Daoy (cell line): ENCODE data around the gene PLXNA3. TPM values are rescaled to one million over a fixed set of nuclear protein-coding genes. Genes with fewer than 3 reads are reported as not detected.

Source experiments
- DNase-seq: peaks from one replicate; pipeline ENCODE4 v3.0.0-alpha.2; 2015; ENCODE audit warnings: low read depth
- total RNA-seq: library from RNA; depleted of rRNA; stranded (reverse); fragments of >200 nt; shearing (Covaris generic); gene quantifications from 2 replicates; pipeline ENCODE4 v1.2.3, GENCODE V29; 2014

PLXNA3 gene
- total RNA-seq, 1 experiment from 2014 or later: 1.5 TPM

DNA sequence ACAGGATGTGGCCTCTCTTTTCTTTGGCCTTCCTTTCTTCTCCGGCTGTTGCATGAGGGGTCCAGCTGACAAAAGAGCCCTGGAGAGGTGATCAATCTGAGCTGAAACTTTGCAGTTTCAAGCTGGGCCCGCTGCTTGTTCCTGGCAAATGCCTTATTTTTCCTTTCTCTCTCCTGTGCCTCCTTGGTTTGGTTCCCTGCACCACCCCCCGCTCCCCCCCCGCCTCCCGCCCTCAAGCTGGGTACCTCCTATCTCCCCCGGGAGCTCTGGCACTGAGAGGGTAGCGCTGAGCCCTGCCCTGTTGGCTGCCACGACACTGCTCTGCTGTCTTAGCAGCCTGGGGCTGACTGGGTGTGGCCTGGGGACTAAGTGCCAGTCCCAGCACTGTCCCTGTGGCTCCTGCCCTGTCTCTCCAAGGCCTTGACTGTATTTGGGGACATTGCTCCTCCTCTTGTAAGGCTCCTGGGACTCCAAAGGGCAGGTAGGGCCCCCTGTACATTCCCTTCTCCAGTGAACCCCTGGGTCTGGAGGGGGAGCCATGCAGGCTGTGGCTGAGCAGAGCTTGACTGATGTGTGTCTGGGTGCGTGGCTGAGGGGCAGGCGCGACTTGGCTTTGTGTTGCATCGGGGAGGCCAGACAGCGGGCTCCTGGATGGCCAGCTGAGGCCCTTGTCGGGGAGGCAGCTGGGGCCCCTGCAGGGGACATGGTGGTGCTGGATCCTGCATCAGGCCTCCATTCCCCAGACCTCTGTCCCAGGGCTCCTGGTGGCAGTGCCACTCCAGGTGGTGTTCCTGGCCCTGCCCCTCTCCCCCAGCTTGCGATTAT lies 1.1 kb downstream of the PLXNA3 start:
- peak; percentile 26 for DNase-seq

DNA sequence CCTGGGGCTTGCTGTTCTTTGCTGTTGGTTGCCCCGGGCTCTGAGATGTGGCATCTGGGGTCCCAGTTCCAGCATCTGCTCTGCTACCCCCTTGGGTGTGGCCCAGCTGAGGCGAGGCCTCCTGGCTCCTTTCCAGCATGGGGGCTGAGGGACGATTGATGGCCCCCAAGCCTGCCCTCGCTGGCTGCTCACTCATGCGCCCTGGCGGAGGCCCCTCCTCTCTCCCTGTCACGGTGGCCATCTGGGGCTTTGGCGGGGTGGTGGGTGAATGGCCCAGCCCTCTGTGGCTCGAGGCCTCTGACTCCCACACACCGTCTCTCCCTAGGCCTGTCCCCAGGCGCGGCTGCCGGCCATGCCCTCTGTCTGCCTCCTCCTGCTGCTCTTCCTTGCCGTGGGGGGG lies 1.8 kb downstream of the PLXNA3 start:
- no peak for DNase-seq

- no peak for DNase-seq
Observed at GRCh38 chrX:154460326-154460725, 2.2 kb downstream of the PLXNA3 start.

DNA sequence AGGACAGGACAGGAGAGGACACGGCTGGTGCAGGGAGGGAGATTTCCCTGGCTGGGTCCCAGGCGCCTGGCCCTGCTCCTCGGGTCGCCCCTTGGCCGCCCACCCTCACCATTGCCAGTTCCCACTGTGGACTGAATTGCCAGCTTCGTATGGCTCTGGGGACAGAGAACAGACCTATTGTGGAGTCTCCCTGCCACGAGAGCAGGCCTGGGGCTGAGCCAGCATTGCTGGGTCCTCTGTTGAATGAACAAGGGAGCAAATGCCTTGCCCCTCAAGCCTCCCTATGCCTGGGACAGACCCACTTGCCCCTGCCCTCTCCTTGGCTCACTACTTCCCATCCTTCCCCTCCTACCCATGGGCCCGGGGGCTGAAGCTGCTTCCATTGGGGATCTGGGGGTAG lies 4.3 kb downstream of the PLXNA3 start:
- DNase-seq: no peak

- no peak for DNase-seq
Observed at GRCh38 chrX:154463611-154464220, 5.6 kb downstream of the PLXNA3 start.

DNA sequence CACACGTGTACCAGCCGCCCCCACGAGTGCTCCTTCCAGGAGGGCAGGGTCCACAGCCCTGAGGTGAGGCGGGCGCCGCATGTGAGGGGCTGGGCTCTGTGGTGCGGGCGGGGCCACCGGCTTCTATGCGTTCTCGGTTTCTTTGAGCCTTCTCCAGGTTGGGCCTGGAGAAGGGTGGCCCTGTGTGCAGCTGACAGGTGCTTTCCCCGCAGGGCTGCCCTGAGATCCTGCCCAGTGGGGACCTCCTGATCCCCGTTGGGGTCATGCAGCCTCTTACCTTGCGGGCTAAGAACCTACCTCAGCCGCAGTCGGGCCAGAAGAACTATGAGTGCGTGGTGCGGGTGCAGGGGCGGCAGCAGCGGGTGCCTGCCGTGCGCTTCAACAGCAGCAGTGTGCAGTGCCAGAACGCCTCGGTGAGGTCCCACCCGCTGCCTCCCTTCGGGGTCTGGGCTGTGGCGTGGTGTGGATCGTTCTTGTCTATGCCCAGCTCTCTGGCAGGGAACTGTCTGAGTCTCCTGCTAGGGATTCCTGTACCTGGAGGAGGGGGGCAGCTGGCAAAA lies 6.8 kb downstream of the PLXNA3 start:
- DNase-seq: no peak

DNA sequence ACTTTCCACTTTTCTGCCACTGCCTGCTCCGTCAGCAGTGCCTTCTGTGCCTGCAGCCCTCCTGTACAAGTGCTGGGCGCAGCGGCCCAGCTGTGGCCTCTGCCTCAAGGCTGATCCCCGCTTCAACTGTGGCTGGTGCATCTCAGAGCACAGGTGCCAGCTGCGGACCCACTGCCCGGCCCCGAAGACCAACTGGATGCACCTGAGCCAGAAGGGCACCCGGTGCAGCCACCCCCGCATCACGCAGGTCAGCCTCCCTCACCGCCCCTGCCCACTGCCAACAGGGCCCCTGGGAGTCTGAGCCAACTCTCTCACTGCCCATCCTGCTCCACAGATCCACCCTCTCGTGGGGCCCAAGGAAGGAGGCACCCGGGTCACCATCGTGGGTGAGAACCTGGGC lies 7.5 kb downstream of the PLXNA3 start:
- no peak for DNase-seq

- no peak for DNase-seq
Observed at GRCh38 chrX:154466036-154466435, 8.0 kb downstream of the PLXNA3 start.

DNA sequence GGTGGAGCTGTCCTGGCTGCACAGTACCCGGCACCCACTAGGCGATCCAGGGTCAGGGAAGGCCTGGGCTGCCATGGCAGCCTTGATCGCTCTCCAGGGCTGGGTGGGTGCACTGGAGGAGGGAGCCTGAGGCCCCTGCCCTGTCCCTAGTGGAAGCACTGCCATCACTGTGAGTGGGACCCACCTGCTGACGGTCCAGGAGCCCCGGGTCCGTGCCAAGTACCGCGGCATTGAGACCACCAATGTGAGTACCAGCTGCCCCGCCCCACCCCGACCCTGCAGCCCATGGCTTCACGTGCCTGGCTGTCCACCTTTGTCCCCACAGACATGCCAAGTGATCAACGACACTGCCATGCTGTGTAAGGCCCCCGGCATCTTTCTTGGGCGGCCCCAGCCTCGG lies 8.8 kb downstream of the PLXNA3 start:
- no peak for DNase-seq

GRCh38 chrX:154467556-154467955 lies 9.5 kb downstream of the PLXNA3 start:
- DNase-seq: no peak

DNA sequence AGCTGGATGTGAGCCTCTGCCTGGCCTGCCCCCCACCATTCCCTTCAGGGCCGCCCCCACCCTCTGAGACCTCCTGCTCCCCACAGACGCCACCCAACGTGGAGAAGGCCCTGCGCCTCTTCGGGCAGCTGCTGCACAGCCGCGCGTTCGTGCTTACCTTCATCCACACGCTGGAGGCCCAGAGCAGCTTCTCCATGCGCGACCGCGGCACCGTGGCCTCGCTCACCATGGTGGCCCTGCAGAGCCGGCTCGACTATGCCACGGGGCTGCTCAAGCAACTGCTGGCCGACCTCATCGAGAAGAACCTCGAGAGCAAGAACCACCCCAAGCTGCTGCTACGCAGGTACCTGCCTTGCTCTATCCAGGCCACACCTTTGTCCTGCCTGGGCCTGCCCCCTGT lies 10.1 kb downstream of the PLXNA3 start:
- no peak for DNase-seq

GRCh38 chrX:154469114-154469513 lies 11.0 kb downstream of the PLXNA3 start:
- no peak for DNase-seq

- no peak for DNase-seq
Observed at GRCh38 chrX:154469880-154470279, 11.8 kb downstream of the PLXNA3 start.

DNA sequence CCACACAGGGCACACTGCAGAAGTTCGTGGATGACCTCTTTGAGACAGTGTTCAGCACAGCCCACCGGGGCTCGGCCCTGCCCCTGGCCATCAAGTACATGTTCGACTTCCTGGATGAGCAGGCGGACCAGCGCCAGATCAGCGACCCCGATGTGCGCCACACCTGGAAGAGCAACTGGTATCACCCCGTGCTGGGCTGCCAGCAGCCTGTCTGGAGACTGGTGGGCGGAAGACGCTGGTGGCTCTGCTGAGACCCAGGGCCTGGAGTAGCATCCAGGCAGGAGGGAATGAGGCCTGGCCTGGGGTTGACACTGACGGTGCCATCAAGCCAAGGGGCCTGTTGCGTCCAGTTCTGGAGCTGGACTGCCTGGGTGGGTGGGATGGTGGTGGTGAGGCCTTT lies 12.4 kb downstream of the PLXNA3 start:
- no peak for DNase-seq

DNA sequence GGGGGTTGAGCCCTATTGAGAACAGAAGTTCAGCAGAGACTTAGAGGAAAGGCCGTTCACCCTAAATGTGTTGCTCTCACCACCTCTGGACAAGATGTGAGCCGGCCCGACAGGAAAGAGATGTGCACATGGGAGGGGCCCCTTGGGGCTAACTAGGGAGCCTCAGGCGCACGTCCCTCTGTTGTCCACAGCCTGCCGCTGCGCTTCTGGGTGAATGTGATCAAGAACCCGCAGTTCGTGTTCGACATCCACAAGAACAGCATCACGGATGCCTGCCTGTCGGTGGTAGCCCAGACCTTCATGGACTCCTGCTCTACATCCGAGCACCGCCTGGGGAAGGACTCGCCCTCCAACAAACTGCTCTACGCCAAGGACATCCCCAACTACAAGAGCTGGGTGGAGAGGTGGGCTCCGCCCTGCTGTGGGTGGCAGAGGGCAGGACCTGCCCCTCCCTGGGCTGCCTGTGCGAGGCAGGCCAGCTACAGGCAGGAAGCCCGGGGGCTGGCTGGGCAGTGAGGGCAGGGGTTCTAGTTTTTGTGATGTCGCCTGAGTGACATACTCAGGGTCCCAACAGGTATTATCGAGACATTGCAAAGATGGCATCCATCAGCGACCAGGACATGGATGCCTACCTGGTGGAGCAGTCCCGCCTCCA lies 13.0 kb downstream of the PLXNA3 start:
- no peak for DNase-seq

DNA sequence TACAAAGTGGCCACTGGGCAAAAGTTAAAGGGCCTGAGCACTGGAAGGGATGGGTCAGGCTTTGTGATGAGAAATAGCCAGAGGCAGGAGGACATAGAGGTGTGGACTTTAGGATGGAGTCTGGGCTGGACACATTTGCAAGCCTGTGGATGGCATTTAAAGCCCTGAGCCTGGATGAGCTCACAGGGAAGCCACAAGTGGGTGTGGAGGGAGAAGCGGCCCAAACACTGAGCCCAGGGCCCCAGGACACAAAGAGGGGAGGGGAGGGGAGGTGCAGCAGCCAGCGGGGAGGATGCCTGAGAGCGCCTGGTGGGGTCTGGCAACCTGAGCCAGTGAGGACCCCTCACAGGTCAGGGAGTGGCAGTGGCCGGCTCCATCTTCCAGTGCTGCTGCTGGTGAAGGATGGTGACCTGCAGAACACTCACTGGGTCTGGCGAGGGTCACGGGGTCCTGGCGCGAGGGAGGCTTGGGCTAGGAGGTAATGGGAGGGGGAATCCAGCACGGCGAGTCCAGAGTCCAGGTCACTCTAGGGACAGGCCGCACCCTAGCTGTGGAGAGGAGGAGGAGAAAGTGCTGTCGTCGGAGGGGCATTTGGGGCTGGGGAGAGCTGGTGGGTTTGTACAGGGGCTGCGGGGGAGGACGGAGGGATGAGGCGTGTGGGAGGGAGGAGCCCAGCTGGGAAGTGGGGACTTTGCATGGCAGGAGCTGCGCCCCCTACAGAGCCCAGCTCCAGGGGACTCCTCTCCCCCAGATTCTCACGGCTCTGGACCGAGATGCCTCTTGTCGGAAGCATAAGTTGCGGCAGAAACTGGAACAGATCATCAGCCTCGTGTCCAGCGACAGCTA lies 14.0 kb downstream of the PLXNA3 start:
- DNase-seq: no peak

- no peak for DNase-seq
Observed at GRCh38 chrX:154472685-154473632, 14.9 kb downstream of the PLXNA3 start.

DNA sequence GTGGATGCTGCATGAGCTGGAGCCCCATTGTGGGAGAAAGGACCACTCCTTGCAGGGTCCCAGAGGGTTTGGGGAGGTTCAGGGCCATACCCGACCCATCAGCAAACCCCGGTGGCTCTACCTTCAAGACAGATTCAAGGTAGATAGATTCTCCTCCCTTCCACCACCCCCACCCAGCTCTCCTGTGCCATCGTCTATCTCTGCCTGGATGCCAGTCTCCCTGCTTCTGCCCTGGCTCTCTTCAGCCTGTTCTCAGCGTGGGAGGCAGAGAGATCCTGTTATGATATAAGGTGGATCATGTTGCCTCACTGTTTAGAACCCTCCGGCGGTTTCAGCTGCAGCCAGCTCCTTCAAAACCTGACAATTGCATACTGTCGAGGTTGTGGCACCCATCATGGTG lies 15.6 kb downstream of the PLXNA3 start:
- DNase-seq: no peak

GRCh38 chrX:154476821-154477220 lies 18.7 kb downstream of the PLXNA3 start:
- no peak for DNase-seq

DNA sequence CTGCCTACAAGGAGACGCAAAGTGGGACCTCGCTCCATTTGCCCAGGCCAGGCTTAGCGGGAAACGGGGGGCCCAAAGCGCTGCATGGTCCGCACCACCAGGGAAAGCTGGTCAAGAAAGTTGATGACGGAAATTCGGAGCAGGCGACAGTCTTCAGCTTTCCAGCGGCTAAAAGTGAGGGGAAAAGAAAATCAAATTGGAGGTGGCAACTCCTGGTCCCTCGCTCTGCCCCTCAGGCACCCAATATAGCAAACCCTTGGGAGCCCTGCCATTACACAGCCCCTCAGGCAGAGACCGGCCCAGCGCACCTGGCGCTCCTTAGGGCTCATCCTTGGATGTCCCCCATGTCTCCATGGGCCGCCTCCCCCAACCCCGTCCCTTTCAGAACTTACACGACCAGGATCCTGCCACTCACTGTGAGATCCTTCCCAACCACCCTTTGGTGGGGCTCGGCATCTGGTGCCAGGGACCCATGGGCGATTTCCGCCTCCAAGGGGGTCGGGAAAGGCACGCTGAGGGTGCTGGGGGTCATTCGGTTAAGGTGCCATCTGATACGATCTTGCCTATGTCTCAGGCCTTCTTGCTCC lies 19.9 kb downstream of the PLXNA3 start:
- no peak for DNase-seq
